ENCODE results near the gene CCDC60.

CCDC60 gene

DNA sequence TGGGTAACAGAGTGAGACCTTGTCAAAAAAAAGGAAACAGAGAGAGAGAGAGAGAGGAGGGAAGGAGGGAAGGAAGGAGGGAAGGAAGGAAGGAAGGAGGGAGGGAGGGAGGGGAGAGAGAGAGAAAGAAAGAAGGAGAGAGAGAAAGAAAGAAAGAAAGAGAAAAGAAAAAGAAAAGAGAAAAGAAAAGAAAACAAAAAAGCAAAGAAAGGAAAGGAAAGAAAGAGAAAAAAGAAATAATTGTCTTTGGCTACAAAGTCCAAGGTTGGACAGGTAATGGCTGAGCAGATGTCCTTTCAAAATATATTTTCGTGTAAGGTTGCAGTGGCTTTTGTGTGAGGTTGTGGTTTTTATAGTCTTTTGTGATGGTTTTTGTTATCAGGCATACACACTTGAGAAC lies 21.6 kb upstream of the CCDC60 start:
- TF ChIP-seq, protein P1, sequence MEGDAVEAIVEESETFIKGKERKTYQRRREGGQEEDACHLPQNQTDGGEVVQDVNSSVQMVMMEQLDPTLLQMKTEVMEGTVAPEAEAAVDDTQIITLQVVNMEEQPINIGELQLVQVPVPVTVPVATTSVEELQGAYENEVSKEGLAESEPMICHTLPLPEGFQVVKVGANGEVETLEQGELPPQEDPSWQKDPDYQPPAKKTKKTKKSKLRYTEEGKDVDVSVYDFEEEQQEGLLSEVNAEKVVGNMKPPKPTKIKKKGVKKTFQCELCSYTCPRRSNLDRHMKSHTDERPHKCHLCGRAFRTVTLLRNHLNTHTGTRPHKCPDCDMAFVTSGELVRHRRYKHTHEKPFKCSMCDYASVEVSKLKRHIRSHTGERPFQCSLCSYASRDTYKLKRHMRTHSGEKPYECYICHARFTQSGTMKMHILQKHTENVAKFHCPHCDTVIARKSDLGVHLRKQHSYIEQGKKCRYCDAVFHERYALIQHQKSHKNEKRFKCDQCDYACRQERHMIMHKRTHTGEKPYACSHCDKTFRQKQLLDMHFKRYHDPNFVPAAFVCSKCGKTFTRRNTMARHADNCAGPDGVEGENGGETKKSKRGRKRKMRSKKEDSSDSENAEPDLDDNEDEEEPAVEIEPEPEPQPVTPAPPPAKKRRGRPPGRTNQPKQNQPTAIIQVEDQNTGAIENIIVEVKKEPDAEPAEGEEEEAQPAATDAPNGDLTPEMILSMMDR (IDR thresholded peaks at IDR 0.05; ENCODE audit: extremely low read depth, insufficient read depth, missing control alignments) = no peak
- DNase-seq (ENCODE audit: low spot score) = no peak
- in situ Hi-C loops (cut with MboI; ENCODE audit: low pct_unique_long_range_greater_than_20kb, low sequenced_read_pairs, unreplicated experiment) = no loop called here

GRCh38 chr12:119314290-119314689 lies 20.2 kb upstream of the CCDC60 start:
- in situ Hi-C loops (cut with MboI; ENCODE audit: low pct_unique_long_range_greater_than_20kb, low sequenced_read_pairs, unreplicated experiment) = no loop called here

DNA sequence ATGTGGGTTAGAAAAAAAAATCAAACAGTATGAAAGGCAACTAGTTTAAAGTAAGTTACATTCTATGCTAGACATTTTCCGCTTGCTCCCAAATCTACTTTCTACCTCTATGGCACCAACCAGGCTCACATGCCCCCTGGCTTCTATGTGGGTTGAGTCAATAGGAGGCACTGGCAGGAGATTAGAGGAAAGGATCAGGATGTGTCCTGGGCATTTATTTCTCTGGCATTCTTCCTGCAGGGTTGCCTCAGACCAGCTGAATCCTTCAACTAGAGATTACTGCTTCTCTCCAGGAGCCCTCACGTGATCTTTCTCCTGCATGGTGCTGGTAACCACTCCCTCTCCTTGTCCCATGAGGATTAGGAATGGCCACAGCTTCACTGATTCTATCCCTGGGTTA lies 14.9 kb upstream of the CCDC60 start:
- in situ Hi-C loops (cut with MboI; ENCODE audit: low pct_unique_long_range_greater_than_20kb, low sequenced_read_pairs, unreplicated experiment) = no loop called here
- TF ChIP-seq, protein P1 (IDR thresholded peaks at IDR 0.05; ENCODE audit: extremely low read depth, insufficient read depth, missing control alignments) = no peak
- DNase-seq (ENCODE audit: low spot score) = no peak

More at GRCh38 chr12:119314290-119314689, 20.2 kb upstream of the CCDC60 start:
- TF ChIP-seq, protein P1 (IDR thresholded peaks at IDR 0.05; ENCODE audit: extremely low read depth, insufficient read depth, missing control alignments) = no peak
- no peak for DNase-seq (ENCODE audit: low spot score)

DNA sequence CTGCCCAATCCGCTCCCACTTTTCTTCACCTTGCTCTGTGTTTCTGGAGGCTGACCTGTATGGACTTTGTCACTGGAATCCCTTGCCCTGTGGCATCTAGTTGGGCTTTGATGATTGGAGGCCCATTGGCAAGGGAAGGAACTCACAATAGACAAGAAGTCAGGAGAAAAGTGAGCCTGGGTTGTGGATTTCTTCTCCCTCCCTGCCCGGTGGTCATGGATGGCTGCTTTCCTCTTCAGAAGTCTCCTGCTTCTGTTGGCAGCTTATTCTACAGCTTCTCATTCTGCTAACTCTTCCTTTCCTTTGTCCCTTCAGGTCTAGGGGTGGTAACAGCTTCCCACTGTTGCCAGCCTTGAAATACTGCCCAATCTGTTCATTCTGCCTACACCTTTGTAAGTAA lies 13.9 kb upstream of the CCDC60 start:
- TF ChIP-seq, protein P1 (IDR thresholded peaks at IDR 0.05; ENCODE audit: extremely low read depth, insufficient read depth, missing control alignments) = no peak
- in situ Hi-C loops (cut with MboI; ENCODE audit: low pct_unique_long_range_greater_than_20kb, low sequenced_read_pairs, unreplicated experiment) = no loop called here
- DNase-seq (ENCODE audit: low spot score) = no peak

GRCh38 chr12:119322301-119322723 lies 12.2 kb upstream of the CCDC60 start:
- TF ChIP-seq, protein P1 (IDR thresholded peaks at IDR 0.05; ENCODE audit: extremely low read depth, insufficient read depth, missing control alignments) = no peak
- in situ Hi-C loops (cut with MboI; ENCODE audit: low pct_unique_long_range_greater_than_20kb, low sequenced_read_pairs, unreplicated experiment) = no loop called here

GRCh38 chr12:119325813-119326212 lies 8.7 kb upstream of the CCDC60 start:
- in situ Hi-C loops (cut with MboI; ENCODE audit: low pct_unique_long_range_greater_than_20kb, low sequenced_read_pairs, unreplicated experiment) = no loop called here
- DNase-seq (ENCODE audit: low spot score) = no peak
- TF ChIP-seq, protein P1 (IDR thresholded peaks at IDR 0.05; ENCODE audit: extremely low read depth, insufficient read depth, missing control alignments) = no peak

More at GRCh38 chr12:119322301-119322723, 12.2 kb upstream of the CCDC60 start:
- DNase-seq (ENCODE audit: low spot score) = no peak

- DNase-seq (ENCODE audit: low spot score) = no peak
- TF ChIP-seq, protein P1 (IDR thresholded peaks at IDR 0.05; ENCODE audit: extremely low read depth, insufficient read depth, missing control alignments) = no peak
- in situ Hi-C loops (cut with MboI; ENCODE audit: low pct_unique_long_range_greater_than_20kb, low sequenced_read_pairs, unreplicated experiment) = no loop called here
These were observed 8.2 kb upstream of the CCDC60 start for GRCh38 chr12:119326341-119326740.
